Measurements from ENCODE around the gene CSNK1G3.
"Not testable (repeated sequence)": the region's sequence is repeated elsewhere in the genome, so short reads cannot be mapped to it uniquely, and the experiment has no call there.

The CSNK1G3 gene

DNA sequence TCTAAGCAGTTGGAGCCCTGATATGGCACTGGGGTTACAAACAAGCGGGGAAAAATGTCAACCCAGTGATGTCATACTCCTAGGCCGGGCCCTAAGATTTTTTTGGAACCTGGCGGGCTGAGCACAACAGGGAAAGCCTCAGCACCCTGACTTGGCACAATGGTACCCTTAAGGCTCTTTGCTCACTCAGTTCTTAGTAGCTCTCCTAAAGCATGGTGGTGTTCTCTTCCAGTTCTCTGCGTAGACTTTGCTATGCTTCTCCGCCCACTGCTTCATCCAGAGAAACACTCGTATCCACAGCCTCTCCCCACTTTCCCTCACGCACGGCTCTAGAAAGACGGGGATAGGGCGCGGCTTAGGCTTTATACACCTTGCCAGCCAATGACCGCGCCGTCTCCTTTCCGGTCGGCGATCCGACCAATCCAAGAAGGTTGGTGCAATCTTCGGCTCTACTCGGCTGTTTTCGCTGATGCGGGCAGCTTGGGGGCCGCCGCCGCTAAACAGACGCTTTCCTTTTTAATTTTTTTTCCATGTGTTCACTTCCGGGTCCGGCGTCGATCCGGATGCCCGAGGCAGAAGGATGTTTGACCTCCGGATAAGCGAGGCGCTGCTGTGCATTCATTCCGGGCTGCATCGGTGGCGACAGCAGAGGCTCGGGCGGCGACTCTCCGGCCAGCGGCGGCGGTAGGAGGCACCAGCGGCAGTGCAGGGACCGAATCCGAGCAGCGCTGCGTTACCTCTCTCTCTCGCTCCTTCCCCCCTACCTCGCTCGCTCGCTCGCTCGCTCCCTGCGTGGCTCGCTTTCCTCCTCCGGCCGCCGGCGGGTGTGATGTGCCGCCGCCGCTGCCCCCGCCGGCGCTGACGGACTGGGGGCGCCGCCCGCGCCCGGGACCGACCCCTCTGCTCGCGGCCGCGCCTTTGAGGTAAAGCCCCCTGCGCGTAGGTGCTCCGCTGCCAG lies at the start of gene CSNK1G3:
Gene CSNK1G3 (plus strand): TSS at position 530 of the 958 bp plus-strand sequence. CDS start 33,487 bp downstream, outside the sequence.
- peak; percentile 92 for DNase-seq (ENCODE audit: extremely low spot score)
- ChIA-PET CTCF (interaction anchor here (0.7 to 2.2 kb wide), 3 partner anchors 11 to 91 kb away, joined by 3 to 5 read pairs (median 4); partner anchors contain the start of gene CEP120), POLR2A (interaction anchor here (0.7 to 1.0 kb wide), 3 partner anchors 14 to 1139 kb away, joined by 3 to 4 read pairs (median 3); no protein-coding TSS in a partner anchor)
- TF ChIP-seq, protein P1, sequence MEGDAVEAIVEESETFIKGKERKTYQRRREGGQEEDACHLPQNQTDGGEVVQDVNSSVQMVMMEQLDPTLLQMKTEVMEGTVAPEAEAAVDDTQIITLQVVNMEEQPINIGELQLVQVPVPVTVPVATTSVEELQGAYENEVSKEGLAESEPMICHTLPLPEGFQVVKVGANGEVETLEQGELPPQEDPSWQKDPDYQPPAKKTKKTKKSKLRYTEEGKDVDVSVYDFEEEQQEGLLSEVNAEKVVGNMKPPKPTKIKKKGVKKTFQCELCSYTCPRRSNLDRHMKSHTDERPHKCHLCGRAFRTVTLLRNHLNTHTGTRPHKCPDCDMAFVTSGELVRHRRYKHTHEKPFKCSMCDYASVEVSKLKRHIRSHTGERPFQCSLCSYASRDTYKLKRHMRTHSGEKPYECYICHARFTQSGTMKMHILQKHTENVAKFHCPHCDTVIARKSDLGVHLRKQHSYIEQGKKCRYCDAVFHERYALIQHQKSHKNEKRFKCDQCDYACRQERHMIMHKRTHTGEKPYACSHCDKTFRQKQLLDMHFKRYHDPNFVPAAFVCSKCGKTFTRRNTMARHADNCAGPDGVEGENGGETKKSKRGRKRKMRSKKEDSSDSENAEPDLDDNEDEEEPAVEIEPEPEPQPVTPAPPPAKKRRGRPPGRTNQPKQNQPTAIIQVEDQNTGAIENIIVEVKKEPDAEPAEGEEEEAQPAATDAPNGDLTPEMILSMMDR (IDR thresholded peaks at IDR 0.05; ENCODE audit: control extremely low read depth, extremely low read depth, low read depth, missing control alignments) = peak; percentile 3

DNA sequence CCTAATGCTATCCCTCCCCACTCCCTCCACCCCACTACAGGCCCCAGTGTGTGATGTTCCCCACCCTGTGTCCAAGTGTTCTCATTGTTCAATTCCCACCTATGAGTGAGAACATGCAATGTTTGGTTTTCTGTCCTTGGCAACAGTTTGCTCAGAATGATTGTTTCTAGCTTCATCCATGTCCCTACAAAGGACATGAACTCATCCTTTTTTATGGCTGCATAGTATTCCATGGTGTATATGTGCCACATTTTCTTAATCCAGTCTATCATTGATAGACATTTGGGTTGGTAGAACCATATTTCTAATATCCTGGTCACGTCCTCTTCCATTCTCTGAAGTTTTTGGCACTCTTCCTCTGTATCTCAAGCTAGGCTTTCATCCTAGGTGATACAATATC lies 45.1 kb upstream of the CSNK1G3 start:
- POLR2A ChIA-PET; DNase-seq (ENCODE audit: extremely low spot score): not testable (repeated sequence)

DNA sequence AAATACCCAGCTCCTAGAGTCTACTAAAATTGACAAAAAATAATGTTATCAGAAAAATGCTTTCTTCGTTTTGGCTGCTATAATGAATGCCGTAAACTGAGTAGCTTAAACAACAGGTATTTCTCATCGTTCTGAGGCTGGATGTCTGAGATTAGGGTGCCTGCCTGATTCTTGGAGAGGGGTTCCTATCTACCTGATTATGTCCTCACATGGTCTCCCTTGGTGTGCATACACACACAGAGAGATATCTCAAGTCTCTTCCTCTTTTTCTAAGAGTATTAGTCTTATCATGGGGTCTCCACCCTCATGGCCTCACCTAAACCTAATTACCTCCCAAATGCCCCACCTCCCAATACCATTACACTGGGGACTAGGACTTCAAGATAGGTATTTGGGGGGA lies 40.6 kb upstream of the CSNK1G3 start:
- no peak for DNase-seq (ENCODE audit: extremely low spot score)
- CTCF ChIA-PET = interaction anchor here (1.2 kb wide), 1 partner anchor 36 kb away, joined by 3 read pairs; no protein-coding TSS in a partner anchor
- POLR2A ChIA-PET = no interaction called here
- TF ChIP-seq, protein P1 (IDR thresholded peaks at IDR 0.05; ENCODE audit: control extremely low read depth, extremely low read depth, low read depth, missing control alignments) = no peak

More for the DNA sequence above, 45.1 kb upstream of the CSNK1G3 start:
- CTCF ChIA-PET = not testable (repeated sequence)

DNA sequence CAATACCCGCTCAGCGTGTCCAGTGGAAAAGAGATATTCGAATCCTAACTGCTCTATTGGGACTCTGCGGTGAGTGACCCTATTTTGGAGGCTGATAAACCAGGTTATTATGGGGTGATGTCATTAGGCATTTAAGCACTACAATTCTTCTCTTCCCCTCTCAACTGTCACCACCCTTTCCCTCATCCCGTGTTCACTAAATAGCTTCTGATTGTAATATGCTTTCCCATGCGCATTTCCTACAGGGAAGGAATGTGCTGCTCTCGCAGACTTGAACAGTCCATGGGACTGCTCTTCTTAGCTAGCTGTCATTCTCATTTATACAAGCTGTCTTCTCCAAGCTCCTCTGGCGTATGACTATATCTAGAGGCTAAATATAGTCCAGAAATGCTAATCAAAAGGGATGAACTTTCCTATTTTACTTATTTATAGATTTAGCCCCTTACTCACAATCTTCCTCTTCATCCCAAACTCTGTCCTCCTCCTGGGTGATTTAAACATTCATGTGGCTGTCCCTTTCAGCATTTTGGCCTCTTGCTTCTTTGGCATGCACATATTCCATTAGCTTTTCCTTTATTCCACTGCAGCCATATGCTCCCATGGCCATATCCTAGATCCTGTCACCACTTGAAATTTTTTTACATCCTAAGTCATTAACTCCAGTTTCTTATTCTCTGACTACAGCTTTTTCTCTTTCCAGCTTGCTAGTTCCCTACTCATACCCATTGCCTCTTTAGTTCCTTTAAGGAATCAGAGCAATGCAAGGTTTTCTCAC lies 39.6 kb upstream of the CSNK1G3 start:
- TF ChIP-seq, protein P1 (IDR thresholded peaks at IDR 0.05; ENCODE audit: control extremely low read depth, extremely low read depth, low read depth, missing control alignments) = no peak
- ChIA-PET POLR2A (no interaction called here), CTCF (interaction anchor here (1.1 to 1.3 kb wide), 3 partner anchors 12 to 35 kb away, joined by 3 to 4 read pairs (median 3); no protein-coding TSS in a partner anchor)
- no peak for DNase-seq (ENCODE audit: extremely low spot score)

DNA sequence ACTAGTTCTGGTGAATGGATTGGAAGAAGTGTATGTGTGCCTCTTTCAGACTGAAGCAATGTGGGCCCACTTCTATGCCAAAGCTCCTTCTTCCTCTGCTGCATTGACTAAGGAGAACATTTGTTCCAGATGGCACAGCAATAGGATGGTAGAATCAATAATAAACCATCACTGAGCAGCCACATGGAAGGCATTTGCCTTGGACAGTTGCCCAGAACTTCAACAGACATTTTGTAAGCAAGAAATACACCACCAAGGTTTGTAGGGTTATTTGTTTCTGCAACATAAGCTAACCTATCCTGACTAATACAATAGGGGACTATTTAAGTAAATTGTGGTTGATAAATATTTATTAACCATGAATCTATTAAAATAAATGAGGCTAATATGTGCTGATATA lies 37.7 kb upstream of the CSNK1G3 start:
- ChIA-PET POLR2A (no interaction called here), CTCF (interaction anchor here (1.0 kb wide), 1 partner anchor 11 kb away, joined by 3 read pairs; no protein-coding TSS in a partner anchor)
- no peak for DNase-seq (ENCODE audit: extremely low spot score)
- TF ChIP-seq, protein P1 (IDR thresholded peaks at IDR 0.05; ENCODE audit: control extremely low read depth, extremely low read depth, low read depth, missing control alignments) = no peak

DNA sequence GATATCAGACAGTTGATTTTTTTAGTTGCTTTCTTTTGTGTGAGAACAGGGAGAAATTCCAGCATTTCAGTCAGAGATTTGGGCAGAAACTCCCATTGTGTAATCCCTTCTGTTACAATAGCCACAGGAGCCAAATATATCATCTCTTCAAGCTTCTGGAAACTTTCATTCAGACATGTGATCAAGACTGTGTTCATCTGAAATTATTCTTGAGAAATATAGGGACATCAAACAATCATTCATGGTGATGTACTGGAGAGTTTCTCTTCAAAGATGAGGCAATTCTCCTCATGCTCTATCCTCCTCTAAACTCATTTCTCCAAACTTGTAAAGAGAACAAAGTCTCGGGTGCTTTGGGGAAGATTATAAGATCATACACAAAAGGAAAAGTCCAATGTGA lies 35.2 kb upstream of the CSNK1G3 start:
- DNase-seq (ENCODE audit: extremely low spot score) = no peak
- TF ChIP-seq, protein P1 (IDR thresholded peaks at IDR 0.05; ENCODE audit: control extremely low read depth, extremely low read depth, low read depth, missing control alignments) = no peak
- POLR2A ChIA-PET = no interaction called here
- CTCF ChIA-PET = no interaction called here
